LNCAP (cell line): ENCODE measurements around the gene CHADL.

ENCODE experiments used
- CTCF ChIP-seq: fragments of 450-650 bp; IDR thresholded peaks from 2 replicates; pipeline ENCODE4 v1.5.1; 2017; ENCODE audit warnings: mild to moderate bottlenecking

The CHADL gene

DNA sequence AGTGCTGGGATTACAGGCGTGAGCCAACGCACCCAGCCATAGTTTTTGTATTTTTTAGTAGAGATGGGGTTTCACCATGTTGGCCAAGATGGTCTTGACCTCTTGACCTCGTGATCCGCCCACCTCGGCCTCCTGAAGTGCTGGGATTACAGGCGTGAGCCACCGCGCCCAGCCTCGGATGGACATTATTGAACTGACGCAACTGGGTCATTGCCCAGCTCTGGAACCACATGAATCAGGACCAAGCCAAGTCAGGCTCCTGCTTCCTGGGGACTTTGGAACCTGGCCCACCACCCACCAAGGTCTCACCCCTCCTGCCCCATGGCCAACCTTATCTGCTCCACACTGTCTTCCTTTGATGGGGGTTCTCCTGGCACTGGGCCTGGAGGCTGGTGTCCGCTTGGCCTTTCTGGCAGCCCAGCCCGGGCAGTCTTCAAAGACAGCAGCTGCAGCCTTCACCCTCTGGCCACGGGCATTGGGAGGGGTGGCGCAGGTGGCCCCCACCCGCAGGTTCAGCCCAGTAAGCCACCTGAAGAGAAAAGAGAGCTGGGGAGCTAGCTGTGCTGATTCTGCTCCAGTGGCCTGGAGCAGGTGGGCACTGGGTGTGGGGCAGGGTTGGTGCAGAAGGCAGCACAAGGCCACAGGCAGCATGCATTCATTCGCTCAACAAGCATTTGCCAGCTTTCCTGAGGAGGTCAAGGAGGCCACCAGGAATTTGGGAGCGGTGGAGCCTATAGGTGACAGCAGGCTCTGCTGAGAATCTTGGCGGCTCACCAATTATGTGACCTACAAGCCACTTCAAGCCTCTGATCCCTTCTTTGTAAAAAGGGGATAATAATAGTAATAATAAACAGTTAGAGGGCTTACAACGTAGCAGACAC lies 5.7 kb downstream of the CHADL start:
- TF ChIP-seq CTCF: no peak

DNA sequence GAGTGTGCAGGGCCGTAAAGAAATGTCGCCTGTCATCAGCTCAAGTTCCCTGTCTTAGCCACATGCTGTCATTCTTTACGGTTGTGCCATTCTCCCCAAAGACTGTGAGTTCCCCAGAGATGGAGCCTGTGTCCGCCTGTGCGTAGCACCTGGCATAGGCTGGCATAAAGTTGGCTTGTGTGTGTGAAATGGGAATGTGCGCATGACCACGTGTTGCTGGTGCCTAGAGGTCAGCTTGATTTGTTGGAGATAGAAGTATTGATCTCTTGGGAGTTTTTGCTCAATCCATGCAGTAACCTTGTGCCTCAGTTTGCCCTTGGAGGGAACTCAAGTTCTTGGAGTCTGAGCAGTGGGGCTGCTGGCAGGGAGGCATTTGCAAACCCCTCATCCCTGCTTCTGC lies 9.4 kb downstream of the CHADL start:
- TF ChIP-seq CTCF: no peak

GRCh38 chr22:41230401-41230785 lies 10.3 kb downstream of the CHADL start:
- TF ChIP-seq CTCF: no peak

DNA sequence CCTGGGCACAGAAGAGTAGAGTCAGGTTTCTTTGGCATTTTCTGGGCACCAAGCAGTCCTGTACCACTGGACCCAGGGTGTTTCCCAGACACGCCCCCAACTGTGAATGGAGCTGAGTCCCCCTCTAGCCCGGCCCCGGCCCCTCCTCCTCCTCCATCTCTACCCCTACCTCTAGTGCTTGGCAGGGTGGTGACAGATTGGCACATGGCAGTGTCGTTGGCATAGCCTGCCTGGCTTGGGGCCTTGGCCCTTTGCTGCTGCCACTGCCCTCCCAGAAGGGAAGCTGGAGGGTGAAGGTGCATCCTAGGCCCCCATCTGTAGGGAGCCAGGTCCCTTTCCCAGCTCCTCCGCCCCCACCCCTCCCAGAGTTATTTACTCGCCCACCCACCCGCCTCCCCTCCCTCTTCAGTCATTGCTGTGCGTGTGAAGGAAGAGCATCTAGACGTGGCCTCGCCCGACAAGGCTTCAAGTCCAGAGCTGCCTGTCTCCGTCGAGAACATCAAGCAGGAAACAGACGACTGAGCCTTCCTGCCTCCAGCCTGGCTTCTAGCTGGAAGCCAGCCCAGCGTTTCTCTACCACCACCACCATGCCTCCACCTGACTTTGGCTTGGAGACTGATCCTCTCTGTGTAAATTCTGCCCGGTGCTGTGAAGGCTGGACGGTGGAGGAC lies 10.9 kb downstream of the CHADL start:
- no peak for TF ChIP-seq CTCF

GRCh38 chr22:41229215-41229614 lies 11.5 kb downstream of the CHADL start:
- no peak for TF ChIP-seq CTCF

GRCh38 chr22:41226723-41227655 lies 13.7 kb downstream of the CHADL start:
- TF ChIP-seq CTCF: no peak

DNA sequence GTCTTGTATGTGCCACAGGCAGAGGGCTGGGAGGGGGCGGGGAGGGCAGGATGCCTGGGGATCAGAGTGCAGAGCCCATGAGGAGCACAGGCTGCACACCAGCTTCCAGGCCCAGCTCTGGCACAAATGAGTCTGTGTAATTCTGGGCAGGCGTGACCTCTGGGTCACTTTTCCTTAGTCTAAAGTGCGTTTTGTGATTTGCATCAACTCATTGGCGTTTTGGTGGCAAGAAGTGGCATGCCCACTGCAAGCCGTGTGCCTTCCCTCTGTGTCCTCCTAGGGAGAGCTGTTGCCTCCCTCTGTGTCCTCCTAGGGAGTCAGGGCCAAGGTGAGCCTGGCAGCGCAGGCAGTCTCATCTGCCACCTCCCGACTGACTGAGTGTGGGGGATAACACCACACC lies 17.2 kb downstream of the CHADL start:
- no peak for TF ChIP-seq CTCF
